ENCODE data around the gene HK1.
"Not testable (repeated sequence)": the region's sequence is repeated elsewhere in the genome, so short reads cannot be mapped to it uniquely, and the experiment has no call there.

Gene HK1

GRCh38 chr10:69419744-69420126, 141.4 kb downstream of the HK1 start:
- no peak for DNase-seq (ENCODE audit: low spot score)

DNA sequence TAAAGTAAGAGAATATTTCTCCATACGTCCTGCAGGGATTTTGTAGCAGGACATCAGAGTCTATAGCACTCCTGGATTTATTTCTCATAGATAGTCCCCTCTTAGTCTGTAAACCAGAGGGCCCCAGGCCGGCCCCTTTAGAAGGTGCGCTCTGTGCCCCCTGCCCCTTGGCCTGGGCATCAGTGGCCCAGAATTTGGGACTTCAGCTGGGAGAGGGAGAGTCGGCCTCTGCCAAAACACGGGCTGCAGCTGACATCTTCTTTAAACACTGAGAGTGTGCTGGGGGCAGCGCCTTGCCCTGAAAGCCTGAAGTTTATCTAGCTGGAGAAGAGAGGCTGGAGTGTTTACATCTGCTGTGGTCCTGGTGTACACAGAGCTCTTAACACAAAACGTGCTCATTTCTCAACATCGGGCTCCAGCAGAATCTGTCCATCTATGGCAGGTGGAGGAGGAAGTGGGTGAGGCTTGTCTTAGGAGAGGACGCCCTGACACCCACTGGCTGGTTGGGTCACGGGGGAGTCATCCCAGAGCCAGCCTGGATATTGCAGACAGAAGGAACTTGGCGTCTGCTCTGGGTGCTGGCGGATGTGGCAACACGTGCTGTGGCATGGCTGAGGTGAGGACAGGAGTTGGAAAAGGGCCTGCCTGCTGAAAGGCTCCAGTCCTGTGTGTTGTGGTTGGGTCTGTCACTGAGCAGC, 143.5 kb downstream of the HK1 start:
- DNase-seq (ENCODE audit: low spot score): no peak

- no peak for DNase-seq (ENCODE audit: low spot score)
Measured at GRCh38 chr10:69422676-69423075, 144.4 kb downstream of the HK1 start.

GRCh38 chr10:69425041-69425440, 146.7 kb downstream of the HK1 start:
- no peak for DNase-seq (ENCODE audit: low spot score)

DNA sequence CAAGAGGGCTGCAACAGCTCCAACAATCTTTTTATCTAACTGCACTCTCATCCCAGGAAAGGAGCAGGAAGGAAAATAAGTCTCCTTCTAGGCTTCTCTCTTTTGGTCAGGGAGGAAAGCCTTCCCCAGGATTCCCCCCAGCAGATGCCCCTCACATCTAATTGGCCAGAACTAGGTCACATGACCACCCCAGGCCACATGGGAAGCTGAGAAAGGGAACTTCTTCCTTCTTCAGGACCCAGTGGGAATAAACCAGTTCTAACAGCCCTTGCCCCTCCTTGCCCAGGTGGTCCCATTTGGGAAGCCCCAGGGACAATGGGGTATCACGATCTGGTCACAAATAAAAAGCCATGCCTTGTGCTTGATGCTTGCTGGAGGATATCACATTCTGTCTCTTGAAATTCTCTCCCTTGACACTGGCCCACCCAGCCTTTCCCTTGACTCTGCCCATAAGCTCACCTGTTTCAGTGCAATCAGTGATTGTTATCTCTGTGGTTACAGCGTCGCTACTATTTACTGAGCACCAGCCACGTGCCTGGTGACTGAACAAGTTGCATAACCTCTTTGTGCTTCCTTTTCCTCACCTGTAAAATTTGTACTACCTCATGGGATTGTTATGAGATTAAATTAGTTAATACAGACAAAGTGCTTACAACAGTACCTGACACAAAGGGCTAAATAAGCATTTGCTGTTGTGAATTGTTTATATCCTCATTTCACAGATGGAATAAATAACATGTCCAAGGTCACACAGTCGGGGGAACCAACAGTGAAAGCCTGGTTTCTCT, 147.4 kb downstream of the HK1 start:
- DNase-seq (ENCODE audit: low spot score): peak; percentile 72

DNA sequence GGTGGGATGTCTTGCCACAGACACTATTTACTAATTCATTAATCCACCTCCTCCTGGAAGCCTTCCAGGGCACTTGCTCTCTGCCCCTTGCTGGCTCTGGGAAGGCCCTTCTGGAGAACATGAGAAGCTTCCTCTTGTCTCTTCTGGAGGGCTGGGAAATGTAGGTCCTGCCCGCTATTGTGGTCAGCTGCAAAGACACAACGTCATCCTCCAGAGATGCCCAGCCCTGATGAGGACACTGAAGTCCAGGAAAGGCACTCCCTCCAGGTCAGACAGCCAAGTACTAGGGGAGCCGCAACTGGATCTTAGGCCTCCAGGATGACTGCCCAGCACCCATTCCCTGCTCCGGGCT, 148.1 kb downstream of the HK1 start:
- DNase-seq (ENCODE audit: low spot score): no peak

DNA sequence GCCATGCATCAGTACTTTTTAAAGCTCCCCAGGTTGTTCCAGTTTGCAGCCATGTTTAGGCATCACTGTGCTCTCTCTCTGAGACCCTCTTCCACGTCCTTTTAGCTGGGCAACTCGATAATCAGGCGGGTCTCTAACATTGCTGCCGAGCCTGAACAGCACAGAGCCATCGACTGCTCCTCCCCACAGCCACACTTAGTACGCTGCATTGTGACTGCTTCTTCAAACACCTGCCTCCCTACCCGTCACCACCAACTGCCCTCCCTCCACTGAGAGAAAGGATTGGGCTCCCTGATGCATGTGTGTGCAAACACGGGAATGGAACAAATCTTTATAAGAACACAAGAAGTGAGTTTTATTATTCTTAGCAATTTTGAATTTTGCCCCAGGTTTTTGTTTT, 149.9 kb downstream of the HK1 start:
- no peak for DNase-seq (ENCODE audit: low spot score)

DNA sequence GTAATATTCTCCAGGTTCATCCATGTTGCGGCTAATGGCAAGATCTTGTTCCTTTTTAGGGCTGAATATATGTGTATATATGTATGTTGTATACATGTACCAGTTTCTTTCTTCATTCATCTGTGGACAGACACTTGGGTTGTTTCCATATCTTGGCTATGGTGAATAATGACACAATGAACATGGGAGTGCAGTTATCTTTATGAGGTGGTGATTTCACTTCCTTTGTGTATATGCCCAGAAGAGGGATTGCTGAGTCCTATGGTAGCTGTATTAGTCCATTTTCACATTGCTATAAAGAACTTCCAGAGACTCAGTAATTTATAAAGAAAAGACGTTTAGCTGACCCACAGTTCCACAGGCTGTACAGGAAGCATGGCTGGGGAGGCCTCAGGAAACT, 155.9 kb downstream of the HK1 start:
- DNase-seq (ENCODE audit: low spot score): no peak

- DNase-seq (ENCODE audit: low spot score): no peak
Measured at GRCh38 chr10:69434926-69435325, 156.6 kb downstream of the HK1 start.

DNA sequence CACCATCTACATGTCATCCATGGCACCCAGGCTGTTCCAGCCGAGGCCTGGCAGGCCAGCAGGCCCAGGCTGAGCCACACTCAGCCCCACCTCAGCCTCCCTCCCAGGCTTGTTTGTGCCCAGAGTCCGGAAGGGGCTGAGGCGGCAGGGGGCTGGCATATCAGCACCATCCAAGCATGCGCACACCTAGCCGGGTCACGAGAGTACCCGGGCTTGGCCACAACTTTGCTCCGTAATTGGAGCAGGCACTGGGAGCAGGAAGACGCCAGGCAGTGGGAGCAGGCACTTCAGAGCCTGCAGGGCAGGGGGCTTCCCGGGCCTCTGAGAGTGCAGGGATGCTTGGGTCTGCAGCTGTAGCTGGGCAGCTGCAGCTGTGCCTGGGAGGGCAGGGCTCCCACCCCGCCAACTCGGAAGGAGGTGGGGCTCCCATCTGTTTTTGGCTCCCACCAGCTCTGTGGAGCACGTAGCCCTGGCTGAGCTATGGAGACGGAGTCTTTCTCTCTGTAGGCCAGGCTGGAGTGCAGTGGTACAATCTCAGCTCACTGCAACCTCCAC, 157.7 kb downstream of the HK1 start:
- no peak for DNase-seq (ENCODE audit: low spot score)

DNA sequence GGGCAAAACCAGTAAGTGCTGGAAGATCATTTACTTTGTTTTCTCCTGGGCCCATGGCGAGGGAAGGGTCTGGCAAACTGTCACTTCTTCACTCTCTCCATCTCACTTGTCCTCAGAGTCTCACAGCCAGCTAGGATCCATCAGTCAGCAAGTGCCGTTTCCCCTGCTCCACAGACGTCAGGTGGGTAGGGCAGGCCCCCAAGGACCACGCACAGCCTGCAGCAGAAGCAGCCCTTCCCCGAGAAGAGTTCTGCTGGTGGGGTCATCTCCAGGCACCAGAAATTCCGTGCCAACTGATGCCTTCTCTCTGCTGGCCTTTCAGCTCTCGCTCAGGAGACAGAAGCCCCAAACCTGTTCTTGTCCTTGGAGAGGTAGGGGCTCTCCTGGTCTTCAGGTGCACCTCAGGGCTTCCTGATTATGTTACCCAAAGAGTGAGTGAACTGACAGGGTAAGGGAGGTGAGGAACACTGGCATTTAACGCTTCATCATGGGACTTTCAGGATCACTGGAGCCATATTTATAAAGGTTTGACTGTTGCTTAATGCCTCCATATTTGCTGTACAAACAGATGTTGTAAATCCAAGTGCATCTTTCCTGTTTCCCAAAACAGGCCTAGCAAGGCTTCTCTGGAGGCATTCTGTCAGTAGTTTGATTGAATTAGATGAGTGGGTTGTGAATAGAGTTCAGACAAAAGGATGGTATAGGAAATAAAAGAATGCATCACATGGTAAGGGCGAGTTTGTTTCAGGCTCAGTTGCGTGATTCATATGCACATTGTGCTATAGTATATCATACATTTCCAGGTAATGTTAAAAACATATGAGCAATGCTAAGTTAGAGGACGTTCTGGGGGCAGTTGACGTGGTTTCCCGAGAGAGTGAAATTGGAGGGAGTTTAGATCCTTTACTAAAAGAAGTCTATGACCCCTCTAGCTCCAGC, 159.3 kb downstream of the HK1 start:
- DNase-seq (ENCODE audit: low spot score): no peak

- DNase-seq (ENCODE audit: low spot score): no peak
Measured at GRCh38 chr10:69438536-69439349, 160.4 kb downstream of the HK1 start.

DNA sequence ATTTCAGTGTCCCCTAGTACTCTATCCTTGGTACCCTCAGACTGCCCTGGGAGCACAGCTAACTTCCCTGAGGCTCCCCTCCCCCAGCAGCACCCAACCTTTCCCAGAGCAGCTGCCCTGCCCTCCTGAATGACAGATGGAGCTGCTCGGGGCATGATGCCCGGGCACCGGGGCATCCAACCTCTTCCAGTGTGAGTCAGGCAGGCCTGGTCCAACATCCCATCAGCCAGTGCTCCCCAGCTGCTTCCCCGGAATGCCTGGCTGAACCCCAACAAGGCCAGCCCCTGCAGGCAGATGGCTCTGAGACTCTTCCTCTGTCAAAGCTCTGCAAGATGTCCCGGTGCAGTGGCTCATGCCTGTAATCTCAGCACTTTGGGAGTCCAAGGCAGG, 161.0 kb downstream of the HK1 start:
- DNase-seq (ENCODE audit: low spot score): no peak

GRCh38 chr10:69439813-69440506, 161.7 kb downstream of the HK1 start:
- no peak for DNase-seq (ENCODE audit: low spot score)

DNA sequence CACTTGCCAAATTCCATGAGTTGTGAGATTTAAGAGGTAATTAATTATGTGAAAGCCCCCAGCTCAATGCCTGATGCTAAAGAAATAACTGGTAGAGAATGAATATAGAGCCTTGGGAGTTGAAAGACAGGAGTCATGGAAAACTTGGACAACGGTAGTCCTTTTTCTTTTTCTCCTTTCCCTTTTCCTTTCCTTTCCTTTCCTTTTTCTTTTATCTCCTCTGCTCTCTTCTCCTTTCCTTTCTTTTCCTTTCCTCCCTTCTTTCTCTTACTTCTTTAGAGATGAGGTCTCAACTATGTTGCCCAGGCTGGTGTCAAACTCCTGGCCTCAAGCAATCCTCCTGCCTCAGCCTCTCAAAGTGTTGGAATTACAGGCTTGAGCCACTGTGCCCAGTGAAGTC, 165.1 kb downstream of the HK1 start:
- DNase-seq (ENCODE audit: low spot score): no peak

DNA sequence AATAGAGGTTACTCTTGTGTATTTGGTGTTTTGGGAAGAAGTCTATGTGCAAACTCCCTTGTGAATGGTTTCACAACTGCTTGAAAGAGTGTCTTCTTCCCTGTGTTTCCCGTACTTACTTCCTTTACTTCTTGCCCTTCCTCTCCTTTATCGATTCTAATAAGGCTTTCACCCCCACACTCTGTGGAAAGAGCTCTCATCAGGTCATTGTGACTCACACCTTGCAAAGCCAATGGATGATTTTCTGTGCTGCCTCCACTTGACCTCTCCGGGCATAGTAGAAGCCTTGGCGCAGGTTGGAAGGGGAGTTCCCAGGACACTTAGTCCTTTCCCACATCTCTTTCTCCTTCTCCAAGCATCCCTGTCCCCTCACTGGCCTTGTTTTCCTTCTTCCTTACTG, 166.7 kb downstream of the HK1 start:
- no peak for DNase-seq (ENCODE audit: low spot score)

- DNase-seq (ENCODE audit: low spot score): no peak
Measured at GRCh38 chr10:69446229-69446628, 167.9 kb downstream of the HK1 start.

- no peak for DNase-seq (ENCODE audit: low spot score)
Measured at GRCh38 chr10:69446650-69447151, 168.4 kb downstream of the HK1 start.

DNA sequence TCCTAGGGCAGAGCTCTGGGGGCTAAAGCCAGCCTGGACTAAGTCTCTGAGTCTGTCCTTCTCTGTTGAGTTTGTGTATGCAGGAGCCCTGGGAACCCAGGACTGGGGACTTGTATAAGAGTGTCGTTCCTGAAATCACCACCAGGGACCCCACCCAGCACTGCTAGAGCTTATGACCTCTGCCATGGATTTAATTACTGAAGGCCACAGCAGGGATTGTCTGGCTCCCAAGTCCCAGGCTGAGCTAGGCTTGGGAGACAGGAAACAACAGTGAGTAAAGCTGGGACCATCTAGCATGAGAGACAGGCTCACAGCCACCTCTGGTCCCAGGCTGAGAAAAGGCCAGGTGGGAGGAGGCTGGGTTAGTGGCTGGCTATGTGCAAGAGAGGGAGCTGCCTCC, 171.5 kb downstream of the HK1 start:
- DNase-seq (ENCODE audit: low spot score): peak; percentile 58

GRCh38 chr10:69450395-69450794, 172.1 kb downstream of the HK1 start:
- not testable (repeated sequence) for DNase-seq (ENCODE audit: low spot score)
